Calu3 (cell line): ENCODE data around the gene MAMLD1. TPM values are rescaled to one million over a fixed set of nuclear protein-coding genes. Genes with fewer than 3 reads are reported as not detected.

ENCODE experiments used
- BruUV-seq: library from RNA; stranded (reverse); fragments of 400-500 nt; replicated peaks from 2 replicates; lab custom pipeline; 2021; lab: Mats Ljungman, UMichigan
- CTCF ChIA-PET: fragments of 300-600 bp; sonication (Branson Sonifier 250); formaldehyde crosslinking; loops from one replicate; lab custom pipeline; 2022; ENCODE audit warnings: antibody characterized with exemption; lab: Charles Lee
- DNase-seq: peaks from one replicate; pipeline ENCODE4 v3.0.0; 2022
- H3K27ac Mint-ChIP-seq: one replicate; pipeline ENCODE4 v1.8.0; 2022; ENCODE audit warnings: mixed read lengths; ENCODE audit not compliant: unreplicated experiment
- H3K27me3 Mint-ChIP-seq: one replicate; pipeline ENCODE4 v1.8.0; 2022; ENCODE audit warnings: mixed read lengths; ENCODE audit not compliant: unreplicated experiment
- H3K36me3 Mint-ChIP-seq: one replicate; pipeline ENCODE4 v1.8.0; 2022; ENCODE audit warnings: mild to moderate bottlenecking, moderate library complexity, mixed read lengths; ENCODE audit not compliant: insufficient read depth, unreplicated experiment
- H3K4me1 Mint-ChIP-seq: one replicate; pipeline ENCODE4 v1.8.0; 2022; ENCODE audit warnings: mild to moderate bottlenecking, low read depth, mixed read lengths; ENCODE audit not compliant: unreplicated experiment
- H3K4me3 Mint-ChIP-seq: one replicate; pipeline ENCODE4 v1.8.0; 2022; ENCODE audit warnings: mild to moderate bottlenecking, low read depth, moderate library complexity, mixed read lengths; ENCODE audit not compliant: unreplicated experiment
- H3K9me3 Mint-ChIP-seq: one replicate; pipeline ENCODE4 v1.8.0; 2022; ENCODE audit warnings: low read depth, mixed read lengths; ENCODE audit not compliant: unreplicated experiment
- intact Hi-C: fragments of 100-400 bp; cut with micrococcal nuclease; formaldehyde crosslinking; loops from one replicate; pipeline ENCODE4 v1.10.0; 2022; ENCODE audit not compliant: unreplicated experiment
- total RNA-seq: library from RNA; stranded (reverse); gene quantifications from 2 replicates; pipeline ENCODE4 v1.2.3, GENCODE V29; 2022
- TF ChIP-seq, protein P1 (sequence below): fragments of 200-600 bp; IDR thresholded peaks from one replicate; pipeline ENCODE4 v1.8.0; 2022; ENCODE audit warnings: antibody characterized with exemption; ENCODE audit not compliant: unreplicated experiment

MAMLD1 gene
- total RNA-seq, 1 experiment from 2014 or later: 8.8 TPM

DNA sequence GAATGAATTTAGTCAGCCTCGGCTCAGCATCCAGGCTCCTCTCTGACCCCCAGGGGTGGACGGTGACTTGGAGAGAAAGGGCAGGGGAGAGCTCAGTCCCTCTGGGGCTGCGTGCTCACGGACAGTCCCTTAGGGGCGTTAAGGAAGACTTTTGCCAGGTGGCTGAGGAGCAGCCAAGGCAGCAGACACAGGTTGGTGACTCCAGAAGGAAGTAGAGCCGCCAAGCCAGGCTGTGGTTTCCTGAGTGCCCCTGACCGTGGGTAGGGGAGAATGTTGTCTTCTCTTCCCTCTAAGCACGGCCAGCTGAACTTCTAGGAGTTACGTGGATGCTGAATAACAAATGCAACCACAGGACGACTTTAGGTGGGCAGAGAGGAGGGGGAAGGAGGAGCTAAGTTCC, 114.3 kb downstream of the MAMLD1 start:
- TF ChIP-seq, protein P1, sequence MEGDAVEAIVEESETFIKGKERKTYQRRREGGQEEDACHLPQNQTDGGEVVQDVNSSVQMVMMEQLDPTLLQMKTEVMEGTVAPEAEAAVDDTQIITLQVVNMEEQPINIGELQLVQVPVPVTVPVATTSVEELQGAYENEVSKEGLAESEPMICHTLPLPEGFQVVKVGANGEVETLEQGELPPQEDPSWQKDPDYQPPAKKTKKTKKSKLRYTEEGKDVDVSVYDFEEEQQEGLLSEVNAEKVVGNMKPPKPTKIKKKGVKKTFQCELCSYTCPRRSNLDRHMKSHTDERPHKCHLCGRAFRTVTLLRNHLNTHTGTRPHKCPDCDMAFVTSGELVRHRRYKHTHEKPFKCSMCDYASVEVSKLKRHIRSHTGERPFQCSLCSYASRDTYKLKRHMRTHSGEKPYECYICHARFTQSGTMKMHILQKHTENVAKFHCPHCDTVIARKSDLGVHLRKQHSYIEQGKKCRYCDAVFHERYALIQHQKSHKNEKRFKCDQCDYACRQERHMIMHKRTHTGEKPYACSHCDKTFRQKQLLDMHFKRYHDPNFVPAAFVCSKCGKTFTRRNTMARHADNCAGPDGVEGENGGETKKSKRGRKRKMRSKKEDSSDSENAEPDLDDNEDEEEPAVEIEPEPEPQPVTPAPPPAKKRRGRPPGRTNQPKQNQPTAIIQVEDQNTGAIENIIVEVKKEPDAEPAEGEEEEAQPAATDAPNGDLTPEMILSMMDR: no peak
- no peaks in the 10 kb centered on the region for H3K27me3 Mint-ChIP-seq
- BruUV-seq: no TSS peak
- DNase-seq: no peak
- H3K36me3 Mint-ChIP-seq: no peaks in the 10 kb centered on the region
- H3K9me3 Mint-ChIP-seq: no peaks in the 10 kb centered on the region
- CTCF ChIA-PET: no interaction called here
- no peak overlapping the region for H3K27ac Mint-ChIP-seq
- H3K4me3 Mint-ChIP-seq: no peak overlapping the region
- peaks cover 1% of the 10 kb centered on the region for H3K4me1 Mint-ChIP-seq
- intact Hi-C loops: no loop called here

DNA sequence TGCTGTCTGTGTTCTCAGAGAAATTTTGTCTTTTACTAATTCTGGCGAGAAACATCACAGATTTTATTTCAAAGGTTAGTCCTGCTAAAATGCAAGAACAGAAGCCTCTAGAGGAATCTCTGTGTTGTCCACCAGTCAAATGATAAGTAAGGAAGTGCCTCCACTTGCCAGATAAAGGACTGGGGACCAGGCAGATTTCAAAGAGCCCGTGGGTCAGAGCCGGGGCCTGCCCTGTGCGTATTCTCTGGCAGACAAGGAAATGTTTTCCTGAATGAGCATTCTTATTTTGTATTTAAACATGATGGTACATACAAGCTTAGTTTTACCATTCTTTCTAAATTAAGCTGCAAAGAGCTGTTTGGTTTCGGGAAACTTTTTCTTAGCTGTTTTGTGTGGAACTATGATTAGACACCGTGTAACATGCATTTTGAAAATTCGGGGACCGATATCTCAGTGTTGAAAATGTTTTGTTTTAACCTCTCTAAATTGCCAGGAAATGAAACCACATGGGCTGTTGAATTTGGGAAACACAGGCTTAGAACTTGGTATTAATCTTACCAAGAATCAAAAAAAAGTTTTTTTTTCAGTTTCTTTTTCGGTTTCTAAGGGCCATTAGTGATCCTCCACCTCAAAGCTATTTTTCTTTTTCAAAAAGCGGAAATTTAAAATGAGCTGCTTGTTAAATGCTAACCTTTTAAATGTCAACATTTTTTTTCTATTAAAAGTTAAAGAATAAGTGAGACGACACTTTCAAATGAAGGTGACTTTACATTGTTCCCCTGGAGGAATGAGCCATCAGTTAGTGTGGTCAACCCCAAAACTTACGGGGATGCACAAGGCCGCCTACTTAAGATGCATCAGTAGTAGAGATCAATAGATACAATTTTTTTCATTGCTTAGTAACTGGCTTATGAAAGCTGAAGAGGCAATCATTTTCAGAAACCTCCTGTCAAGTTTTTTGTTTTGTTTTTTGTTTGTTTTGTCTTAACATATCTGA, 115.7 kb downstream of the MAMLD1 start:
- CTCF ChIA-PET: no interaction called here
- peaks cover 13% of the 10 kb centered on the region for H3K4me1 Mint-ChIP-seq
- BruUV-seq: no TSS peak
- no peak overlapping the region for H3K4me3 Mint-ChIP-seq
- intact Hi-C loops: no loop called here
- H3K36me3 Mint-ChIP-seq: no peaks in the 10 kb centered on the region
- no peaks in the 10 kb centered on the region for H3K9me3 Mint-ChIP-seq
- H3K27me3 Mint-ChIP-seq: no peaks in the 10 kb centered on the region
- no peak overlapping the region for H3K27ac Mint-ChIP-seq
- TF ChIP-seq, protein P1: no peak
- no peak for DNase-seq

DNA sequence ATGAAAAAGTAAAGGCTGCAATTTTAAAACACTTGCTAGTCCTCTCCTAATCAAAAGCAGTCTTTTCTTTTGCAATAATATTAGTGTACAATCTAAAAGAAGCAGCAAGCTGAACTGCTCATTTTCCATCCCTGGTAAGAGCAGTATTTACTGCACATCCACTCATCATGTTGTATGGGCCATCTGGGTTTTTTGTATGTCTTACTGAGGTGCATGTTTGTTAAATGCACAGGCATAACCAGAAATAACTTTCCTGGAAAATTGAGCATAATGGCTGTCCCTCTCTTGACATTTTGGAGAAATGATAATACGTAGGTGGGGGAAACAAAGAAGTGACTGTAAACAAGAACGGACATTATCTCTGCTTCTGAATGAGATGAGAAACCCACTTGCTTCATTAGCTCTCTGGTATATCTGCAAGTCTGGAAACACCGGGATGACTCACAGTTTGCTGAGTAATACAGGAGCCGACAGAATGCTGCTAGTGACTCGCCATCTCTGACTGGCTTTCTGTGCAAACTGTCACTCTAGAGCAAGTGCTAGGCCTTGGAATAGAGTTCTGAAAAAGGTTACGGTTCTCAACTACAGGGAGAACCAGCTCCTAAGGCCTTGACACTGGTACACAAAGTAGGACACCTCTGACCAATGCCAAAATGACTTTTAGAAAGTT, 119.6 kb downstream of the MAMLD1 start:
- no peaks in the 10 kb centered on the region for H3K36me3 Mint-ChIP-seq
- TF ChIP-seq, protein P1: no peak
- H3K4me1 Mint-ChIP-seq: peaks cover 13% of the 10 kb centered on the region
- H3K4me3 Mint-ChIP-seq: no peak overlapping the region
- H3K9me3 Mint-ChIP-seq: no peaks in the 10 kb centered on the region
- DNase-seq: peak; percentile 30
- BruUV-seq: no TSS peak
- CTCF ChIA-PET: interaction anchor here (0.6 to 1.0 kb wide), 2 partner anchors 117 to 532 kb away, joined by 3 read pairs; no protein-coding TSS in a partner anchor
- intact Hi-C loops: no loop called here
- H3K27me3 Mint-ChIP-seq: no peaks in the 10 kb centered on the region
- no peak overlapping the region for H3K27ac Mint-ChIP-seq

DNA sequence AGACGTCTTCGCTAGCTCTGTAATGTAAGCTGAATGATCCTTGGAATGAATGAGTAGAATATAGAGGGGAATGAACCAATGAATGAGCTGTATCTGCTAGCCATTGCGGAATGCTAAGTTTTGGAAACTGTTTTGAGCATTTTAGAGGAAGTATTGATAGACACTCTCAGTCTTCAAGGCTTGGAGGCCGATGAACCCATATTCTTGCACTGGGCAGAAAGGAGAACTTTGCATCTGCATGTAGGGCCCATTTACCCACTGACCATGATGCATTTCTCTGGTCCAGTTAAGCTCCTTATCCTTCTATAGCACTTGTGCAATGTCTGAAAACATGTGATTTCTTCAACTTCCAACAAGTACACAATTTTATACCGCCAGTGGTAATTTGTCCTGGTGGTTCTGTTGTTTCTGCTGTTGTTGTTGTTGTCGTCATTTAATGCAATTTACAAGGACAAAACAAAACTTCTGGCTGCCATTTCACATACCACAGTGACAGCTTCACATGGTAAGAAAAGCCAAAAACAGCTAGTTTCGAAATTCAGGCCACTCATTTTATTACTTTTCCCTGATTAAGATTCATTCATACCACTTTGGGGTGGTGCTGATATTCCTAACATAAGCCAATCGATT, 120.4 kb downstream of the MAMLD1 start:
- Mint-ChIP-seq H3K9me3 (no peaks in the 10 kb centered on the region), H3K4me1 (peaks cover 13% of the 10 kb centered on the region), H3K36me3 (no peaks in the 10 kb centered on the region), H3K27me3 (no peaks in the 10 kb centered on the region), H3K4me3 (no peak overlapping the region), H3K27ac (no peak overlapping the region)
- no peak for DNase-seq
- intact Hi-C loops: no loop called here
- CTCF ChIA-PET: interaction anchor here (1.0 kb wide), 1 partner anchor 118 kb away, joined by 3 read pairs; no protein-coding TSS in a partner anchor
- BruUV-seq: no TSS peak
- TF ChIP-seq, protein P1: no peak
